ENCODE results near the gene ADGRL1. TPM values are rescaled to one million over a fixed set of nuclear protein-coding genes. Genes with fewer than 3 reads are reported as not detected.

The ADGRL1 gene
- total RNA-seq, 1 donor from 2014 or later = 106 TPM

DNA sequence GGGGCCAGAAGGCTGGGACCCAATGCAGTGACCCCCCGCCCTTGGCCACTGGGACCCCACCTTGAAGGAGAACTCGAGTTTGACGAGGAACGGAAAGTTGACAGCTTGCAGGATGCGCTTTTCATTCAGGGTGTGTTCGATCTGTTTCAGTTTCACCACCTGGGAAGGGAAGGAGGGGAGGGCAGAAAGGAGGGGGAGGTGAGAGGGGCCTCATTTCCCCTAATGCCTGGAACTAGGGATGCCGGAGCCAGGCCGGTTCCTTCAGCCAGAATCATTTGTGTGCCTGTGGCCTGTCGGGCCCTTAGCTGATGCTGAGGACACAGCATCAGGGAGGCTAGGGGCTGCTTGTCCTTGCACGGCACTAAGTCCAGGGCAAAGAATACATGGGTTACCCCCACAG is 103.2 kb downstream of the ADGRL1 start:
- Mint-ChIP-seq H3K4me1 (no peaks in the 10 kb centered on the region), H3K27ac (no peak overlapping the region), H3K9me3 (no peaks in the 10 kb centered on the region), H3K27me3 (ENCODE audit: low read depth) (no peaks in the 10 kb centered on the region), H3K4me3 (no peak overlapping the region), H3K36me3 (peaks cover 11% of the 10 kb centered on the region)
- no peak for DNase-seq (ENCODE audit: low spot score in 2 of 2, unreplicated experiment in 2 of 2)
- TF ChIP-seq, protein P1, sequence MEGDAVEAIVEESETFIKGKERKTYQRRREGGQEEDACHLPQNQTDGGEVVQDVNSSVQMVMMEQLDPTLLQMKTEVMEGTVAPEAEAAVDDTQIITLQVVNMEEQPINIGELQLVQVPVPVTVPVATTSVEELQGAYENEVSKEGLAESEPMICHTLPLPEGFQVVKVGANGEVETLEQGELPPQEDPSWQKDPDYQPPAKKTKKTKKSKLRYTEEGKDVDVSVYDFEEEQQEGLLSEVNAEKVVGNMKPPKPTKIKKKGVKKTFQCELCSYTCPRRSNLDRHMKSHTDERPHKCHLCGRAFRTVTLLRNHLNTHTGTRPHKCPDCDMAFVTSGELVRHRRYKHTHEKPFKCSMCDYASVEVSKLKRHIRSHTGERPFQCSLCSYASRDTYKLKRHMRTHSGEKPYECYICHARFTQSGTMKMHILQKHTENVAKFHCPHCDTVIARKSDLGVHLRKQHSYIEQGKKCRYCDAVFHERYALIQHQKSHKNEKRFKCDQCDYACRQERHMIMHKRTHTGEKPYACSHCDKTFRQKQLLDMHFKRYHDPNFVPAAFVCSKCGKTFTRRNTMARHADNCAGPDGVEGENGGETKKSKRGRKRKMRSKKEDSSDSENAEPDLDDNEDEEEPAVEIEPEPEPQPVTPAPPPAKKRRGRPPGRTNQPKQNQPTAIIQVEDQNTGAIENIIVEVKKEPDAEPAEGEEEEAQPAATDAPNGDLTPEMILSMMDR (IDR thresholded peaks at IDR 0.05; ENCODE audit: unreplicated experiment) = no peak

DNA sequence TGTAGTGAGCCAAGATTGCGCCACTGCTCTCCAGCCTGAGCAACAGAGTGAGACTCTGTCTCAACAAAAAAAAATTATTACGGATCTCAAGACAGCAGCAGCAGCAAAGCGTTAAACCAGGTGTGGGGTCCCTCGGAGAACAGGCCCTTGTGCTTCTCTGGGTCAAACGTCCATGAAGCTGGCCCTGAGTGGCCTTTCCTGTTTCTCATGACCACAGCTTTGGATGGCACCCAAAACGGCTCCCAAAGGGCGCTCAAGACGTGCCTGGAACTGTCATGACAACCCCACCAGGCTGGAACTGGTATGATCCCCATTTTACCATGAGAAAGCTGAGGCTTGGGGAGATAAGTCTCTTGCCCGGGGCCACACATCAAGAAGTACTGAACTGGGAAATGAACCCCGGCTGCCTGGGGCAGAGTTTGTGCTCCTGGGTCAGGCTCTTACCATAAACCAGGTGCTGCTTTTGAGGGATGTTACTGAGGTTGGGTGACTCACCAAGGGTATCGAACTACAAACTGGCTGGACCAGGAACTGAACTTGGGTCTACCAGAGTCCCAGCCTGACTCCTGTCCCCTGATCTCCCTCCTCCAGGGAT is 103.8 kb downstream of the ADGRL1 start:
- Mint-ChIP-seq H3K4me1 (no peaks in the 10 kb centered on the region), H3K27ac (no peak overlapping the region), H3K36me3 (peaks cover 13% of the 10 kb centered on the region), H3K27me3 (ENCODE audit: low read depth) (no peaks in the 10 kb centered on the region), H3K4me3 (no peak overlapping the region), H3K9me3 (no peaks in the 10 kb centered on the region)
- TF ChIP-seq, protein P1 (IDR thresholded peaks at IDR 0.05; ENCODE audit: unreplicated experiment) = no peak
- no peak for DNase-seq (ENCODE audit: low spot score in 2 of 2, unreplicated experiment in 2 of 2)

DNA sequence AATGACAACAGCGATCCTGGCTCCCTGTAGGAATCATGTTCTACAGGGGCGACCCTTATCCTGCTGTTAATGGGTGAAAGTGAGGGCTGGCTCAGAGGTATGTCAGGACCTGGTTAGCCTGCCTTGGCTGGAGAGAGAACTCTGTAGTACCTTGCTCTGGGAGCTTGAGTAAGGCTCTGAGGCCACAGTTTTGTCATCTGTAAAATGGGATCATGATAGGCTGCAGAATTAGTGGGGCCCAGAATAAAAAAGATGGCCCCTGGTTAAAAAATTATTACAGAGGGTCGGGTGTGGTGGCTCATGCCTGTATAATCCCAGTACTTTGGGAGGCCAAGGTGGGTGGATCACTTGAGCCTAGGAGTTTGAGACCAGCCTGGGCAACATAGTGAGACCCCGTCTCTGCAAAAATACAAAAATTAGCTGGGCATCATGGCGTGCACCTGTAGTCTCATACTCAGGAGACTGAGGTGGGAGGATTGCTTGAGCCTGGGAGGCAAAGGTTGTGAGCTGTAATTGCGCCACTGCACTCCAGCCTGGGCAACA is 104.9 kb downstream of the ADGRL1 start:
- Mint-ChIP-seq H3K36me3 (peaks cover 19% of the 10 kb centered on the region), H3K27me3 (ENCODE audit: low read depth) (no peaks in the 10 kb centered on the region), H3K4me1 (no peaks in the 10 kb centered on the region), H3K9me3 (no peaks in the 10 kb centered on the region), H3K4me3 (no peak overlapping the region), H3K27ac (no peak overlapping the region)
- DNase-seq (ENCODE audit: low spot score in 2 of 2, unreplicated experiment in 2 of 2) = no peak
- TF ChIP-seq, protein P1 (IDR thresholded peaks at IDR 0.05; ENCODE audit: unreplicated experiment) = no peak

Other genes starting within 250 kb of the ADGRL1 start
- gene RFX1, start 199.8 kb downstream of the ADGRL1 start, total RNA-seq = 20.6 to 21.6 TPM (median 21.2 TPM) in 3 replicates
- gene RLN3, start 178.0 kb downstream of the ADGRL1 start, total RNA-seq = not detected in 3 replicates
- gene IL27RA, start 174.4 kb downstream of the ADGRL1 start, total RNA-seq = 6.2 to 6.6 TPM (median 6.5 TPM) in 3 replicates
- gene PALM3, start 144.1 kb downstream of the ADGRL1 start, total RNA-seq = 2.0 to 2.4 TPM (median 2.3 TPM) in 3 replicates
- 0.81 to 1.3 TPM (median 0.98 TPM) in 3 replicates for gene MISP3, start 133.4 kb downstream of the ADGRL1 start, total RNA-seq
- gene C19orf67, start 120.4 kb downstream of the ADGRL1 start, total RNA-seq = 0.45 to 0.90 TPM (median 0.58 TPM) in 3 replicates
- gene SAMD1, start 115.4 kb downstream of the ADGRL1 start, total RNA-seq = 67.8 to 74.2 TPM (median 74.0 TPM) in 3 replicates
- 80.9 to 87.7 TPM (median 82.9 TPM) in 3 replicates for gene PRKACA, start 88.4 kb downstream of the ADGRL1 start, total RNA-seq
- gene ASF1B, start 69.6 kb downstream of the ADGRL1 start, total RNA-seq = 6.3 to 8.9 TPM (median 8.4 TPM) in 3 replicates
- gene ADGRE5, start 175.3 kb upstream of the ADGRL1 start, total RNA-seq = 4.5 to 5.4 TPM (median 4.9 TPM) in 3 replicates
- 66.9 to 68.6 TPM (median 67.6 TPM) in 3 replicates for gene DDX39A, start 213.2 kb upstream of the ADGRL1 start, total RNA-seq
- 84.5 to 89.1 TPM (median 85.9 TPM) in 3 replicates for gene PKN1, start 227.1 kb upstream of the ADGRL1 start, total RNA-seq